Measurements from ENCODE around the gene GSK3A. TPM values are rescaled to one million over a fixed set of nuclear protein-coding genes. Genes with fewer than 3 reads are reported as not detected.

GSK3A gene
- 17.2 and 33.1 TPM in 2 replicates for total RNA-seq

GRCh38 chr19:42242512-42243409 lies at the start of gene GSK3A:
TSS of gene GSK3A (minus strand) at chr19:42242602. CDS start at chr19:42242465, 137 bp downstream.

GRCh38 chr19:42268704-42269477 lies 26.5 kb upstream of the GSK3A start, which contains the start of gene CIC:
TSS of gene CIC (plus strand) at chr19:42269252. CDS start at chr19:42271784, 2,532 bp downstream.

GRCh38 chr19:42254850-42255765 lies 12.7 kb upstream of the GSK3A start, which contains the start of gene ERF:
TSS of gene ERF (minus strand) at chr19:42255128. CDS start at chr19:42254999, 129 bp downstream.

GRCh38 chr19:42219812-42220750 lies 22.3 kb downstream of the GSK3A start, which contains the start of gene ZNF526:
TSS of gene ZNF526 (plus strand) at chr19:42220312. CDS start at chr19:42224404, 4,092 bp downstream.

GRCh38 chr19:42217520-42218437 lies 24.6 kb downstream of the GSK3A start, which contains the start of gene DEDD2:
TSS of gene DEDD2 (minus strand) at chr19:42217677. CDS start at chr19:42217007, 670 bp downstream.

Other genes starting within 250 kb of the GSK3A start
- under 0.01 and 0.14 TPM in 2 replicates for gene ATP1A3, start 248.4 kb downstream of the GSK3A start, total RNA-seq
- under 0.01 and 0.09 TPM in 2 replicates for gene GRIK5, start 172.4 kb downstream of the GSK3A start, total RNA-seq
- 9.5 and 14.3 TPM in 2 replicates for gene ZNF574, start 166.4 kb downstream of the GSK3A start, total RNA-seq
- gene POU2F2, start 110.2 kb downstream of the GSK3A start, total RNA-seq: 1.5 and 11.8 TPM in 2 replicates
- gene DEDD2, start 24.9 kb downstream of the GSK3A start, total RNA-seq: 19.3 and 24.5 TPM in 2 replicates
- gene ZNF526, start 22.3 kb downstream of the GSK3A start, total RNA-seq: 11.0 and 16.1 TPM in 2 replicates
- gene ERF, start 12.5 kb upstream of the GSK3A start, total RNA-seq: 12.2 and 36.0 TPM in 2 replicates
- 23.5 and 48.3 TPM in 2 replicates for gene CIC, start 26.6 kb upstream of the GSK3A start, total RNA-seq
- gene PRR19, start 59.5 kb upstream of the GSK3A start, total RNA-seq: 0.37 TPM in 1 of 2 replicates, not detected in the other
- gene PAFAH1B3, start 60.0 kb upstream of the GSK3A start, total RNA-seq: 15.1 and 19.6 TPM in 2 replicates
- gene TMEM145, start 70.7 kb upstream of the GSK3A start, total RNA-seq: not detected in 2 replicates
- gene MEGF8, start 83.0 kb upstream of the GSK3A start, total RNA-seq: 45.7 and 52.1 TPM in 2 replicates
- gene CNFN, start 147.7 kb upstream of the GSK3A start, total RNA-seq: not detected in 2 replicates
- 1.5 and 2.8 TPM in 2 replicates for gene LIPE, start 184.8 kb upstream of the GSK3A start, total RNA-seq
- not detected in 2 replicates for gene CXCL17, start 200.3 kb upstream of the GSK3A start, total RNA-seq

All from smooth muscle cell of the umbilical artery (primary cell).